Measurements from ENCODE around the gene DAD1. TPM values are rescaled to one million over a fixed set of nuclear protein-coding genes. Genes with fewer than 3 reads are reported as not detected.

The DAD1 gene
- total and polyA plus RNA-seq, 7 experiments from 2014 or later = 68.8 to 777 (median 123) TPM

GRCh38 chr14:22537436-22538310 lies 51.4 kb downstream of the DAD1 start:
- peaks cover 94 to 97% of the 10 kb centered on the region in 2 donors for H3K4me1 ChIP-seq (ENCODE audit: control insufficient read depth in 2 of 2, insufficient read depth in 2 of 2, low read length in 2 of 2)
- no peaks in the 10 kb centered on the region for H3K9me3 Mint-ChIP-seq
- peaks cover 17 to 85% (median 84%) of the 10 kb centered on the region in 3 experiments for H3K36me3 ChIP-seq (ENCODE audit: control insufficient read depth in 2 of 3, insufficient read depth in 3 of 3, low read length in 3 of 3)

GRCh38 chr14:22536853-22537338 lies 52.1 kb downstream of the DAD1 start:
- POLR2A ChIA-PET = interaction anchor here (0.6 to 12.9 kb wide), 13 partner anchors 8 to 813 kb away, joined by 3 to 458 read pairs (median 5); no protein-coding TSS in a partner anchor
- Histone ChIP-seq H3K27ac (ENCODE audit: low read depth, low read length) (peak overlapping the region; percentile 90), H3K36me3 (ENCODE audit: control insufficient read depth in 2 of 3, insufficient read depth in 3 of 3, low read length in 3 of 3) (peaks cover 21 to 85% (median 84%) of the 10 kb centered on the region in 3 experiments), H3K4me1 (ENCODE audit: control insufficient read depth in 2 of 2, insufficient read depth in 2 of 2, low read length in 2 of 2) (peaks cover 94 to 97% of the 10 kb centered on the region in 2 donors), H3K4me3 (ENCODE audit: low read length) (peak overlapping the region; percentile 46), H3K27me3 (ENCODE audit: control insufficient read depth in 2 of 2, insufficient read depth in 2 of 2, low read length in 2 of 2) (no peaks in the 10 kb centered on the region), H3K9me3 (ENCODE audit: control insufficient read depth in 2 of 3, low read length in 3 of 3) (no peaks in the 10 kb centered on the region)
- Mint-ChIP-seq H3K27me3 (no peaks in the 10 kb centered on the region), H3K27ac (peak overlapping the region; percentile 92 to 99 (median 94)), H3K4me1 (peaks cover 61 to 100% (median 97%) of the 10 kb centered on the region in 7 donors), H3K4me3 (peak overlapping the region; percentile 79 to 93 (median 87)), H3K9me3 (no peaks in the 10 kb centered on the region), H3K36me3 (peaks cover 22 to 92% (median 87%) of the 10 kb centered on the region in 5 donors)
- DNase-seq (peak in 2 of 9 donors; percentile 75 to 90), ATAC-seq (peak; percentile 88)
- CTCF ChIA-PET = interaction anchor here (0.7 to 2.7 kb wide), 6 partner anchors 8 to 813 kb away, joined by 3 to 12 read pairs (median 4); no protein-coding TSS in a partner anchor
- intact Hi-C loops (cut with micrococcal nuclease) = loop anchor here (1.0 to 2.0 kb wide), 9 partner anchors 8 to 33 kb away; no protein-coding TSS in a partner anchor

More at GRCh38 chr14:22537436-22538310, 51.4 kb downstream of the DAD1 start:
- CTCF ChIA-PET = interaction anchor here (0.7 to 2.7 kb wide), 11 partner anchors 9 to 814 kb away, joined by 3 to 12 read pairs (median 4); no protein-coding TSS in a partner anchor
- Mint-ChIP-seq H3K4me3 (peak overlapping the region; percentile 79 to 93 (median 87)), H3K27ac (peak overlapping the region; percentile 92 to 99 (median 94)), H3K4me1 (peaks cover 59 to 100% (median 97%) of the 10 kb centered on the region in 7 donors), H3K36me3 (peaks cover 26 to 93% (median 89%) of the 10 kb centered on the region in 5 donors), H3K27me3 (no peaks in the 10 kb centered on the region)
- ATAC-seq (no peak), DNase-seq (no peak)
- H3K27me3 ChIP-seq (ENCODE audit: control insufficient read depth in 2 of 2, insufficient read depth in 2 of 2, low read length in 2 of 2) = no peaks in the 10 kb centered on the region
- intact Hi-C loops (cut with micrococcal nuclease) = loop anchor here (1.0 to 2.0 kb wide), 9 partner anchors 8 to 33 kb away; no protein-coding TSS in a partner anchor
- peak overlapping the region; percentile 46 for H3K4me3 ChIP-seq (ENCODE audit: low read length)
- POLR2A ChIA-PET = interaction anchor here (0.5 to 12.9 kb wide), 15 partner anchors 9 to 770 kb away, joined by 3 to 458 read pairs (median 4); no protein-coding TSS in a partner anchor
- no peaks in the 10 kb centered on the region for H3K9me3 ChIP-seq (ENCODE audit: control insufficient read depth in 2 of 3, low read length in 3 of 3)
- peak overlapping the region; percentile 90 for H3K27ac ChIP-seq (ENCODE audit: low read depth, low read length)

- no peak for ATAC-seq
- ChIA-PET POLR2A (interaction anchor here (0.6 to 12.9 kb wide), 9 partner anchors 7 to 812 kb away, joined by 3 to 554 read pairs (median 182); no protein-coding TSS in a partner anchor), CTCF (interaction anchor here (0.5 to 2.7 kb wide), 4 partner anchors 7 to 1565 kb away, joined by 3 to 12 read pairs (median 4); no protein-coding TSS in a partner anchor)
- Mint-ChIP-seq H3K4me3 (peak overlapping the region; percentile 48 to 92 (median 80)), H3K36me3 (peaks cover 23 to 92% (median 85%) of the 10 kb centered on the region in 5 donors), H3K4me1 (peaks cover 69 to 100% (median 97%) of the 10 kb centered on the region in 7 donors), H3K9me3 (no peaks in the 10 kb centered on the region), H3K27ac (peak overlapping the region in 8 of 9 donors; percentile 16 to 99 (median 93)), H3K27me3 (no peaks in the 10 kb centered on the region)
- Histone ChIP-seq H3K4me3 (ENCODE audit: low read length) (peak overlapping the region; percentile 23), H3K27ac (ENCODE audit: low read depth, low read length) (peak overlapping the region; percentile 90), H3K27me3 (ENCODE audit: control insufficient read depth in 2 of 2, insufficient read depth in 2 of 2, low read length in 2 of 2) (no peaks in the 10 kb centered on the region), H3K9me3 (ENCODE audit: control insufficient read depth in 2 of 3, low read length in 3 of 3) (no peaks in the 10 kb centered on the region), H3K4me1 (ENCODE audit: control insufficient read depth in 2 of 2, insufficient read depth in 2 of 2, low read length in 2 of 2) (peaks cover 95 to 97% of the 10 kb centered on the region in 2 donors), H3K36me3 (ENCODE audit: control insufficient read depth in 2 of 3, insufficient read depth in 3 of 3, low read length in 3 of 3) (peaks cover 20 to 79% (median 77%) of the 10 kb centered on the region in 3 experiments)
- intact Hi-C loops (cut with micrococcal nuclease) = loop anchor here (2.0 kb wide), 2 partner anchors 15 kb away; no protein-coding TSS in a partner anchor
- no peak for DNase-seq
These were observed 53.1 kb downstream of the DAD1 start for GRCh38 chr14:22535916-22536315.

GRCh38 chr14:22535126-22535525 lies 53.9 kb downstream of the DAD1 start:
- no peaks in the 10 kb centered on the region for H3K9me3 Mint-ChIP-seq
- peak overlapping the region; percentile 74 to 92 (median 80) for H3K4me3 Mint-ChIP-seq
- ATAC-seq (no peak), DNase-seq (no peak)
- CTCF ChIA-PET = interaction anchor here (0.6 to 1.5 kb wide), 5 partner anchors 12 to 630 kb away, joined by 3 to 5 read pairs (median 3); no protein-coding TSS in a partner anchor
- peak overlapping the region; percentile 44 for H3K4me3 ChIP-seq (ENCODE audit: low read length)
- POLR2A ChIA-PET = interaction anchor here (0.5 to 12.3 kb wide), 8 partner anchors 7 to 488 kb away, joined by 3 to 554 read pairs (median 3); no protein-coding TSS in a partner anchor
- H3K27me3 Mint-ChIP-seq = no peaks in the 10 kb centered on the region
- peaks cover 16 to 73% (median 72%) of the 10 kb centered on the region in 3 experiments for H3K36me3 ChIP-seq (ENCODE audit: control insufficient read depth in 2 of 3, insufficient read depth in 3 of 3, low read length in 3 of 3)
- peaks cover 92 to 95% of the 10 kb centered on the region in 2 donors for H3K4me1 ChIP-seq (ENCODE audit: control insufficient read depth in 2 of 2, insufficient read depth in 2 of 2, low read length in 2 of 2)
- intact Hi-C loops (cut with micrococcal nuclease) = no loop called here
- H3K9me3 ChIP-seq (ENCODE audit: control insufficient read depth in 2 of 3, low read length in 3 of 3) = no peaks in the 10 kb centered on the region
- peak overlapping the region; percentile 87 to 99 (median 93) for H3K27ac Mint-ChIP-seq
- H3K36me3 Mint-ChIP-seq = peaks cover 21 to 91% (median 81%) of the 10 kb centered on the region in 5 donors
- H3K4me1 Mint-ChIP-seq = peaks cover 64 to 100% (median 95%) of the 10 kb centered on the region in 7 donors
- H3K27me3 ChIP-seq (ENCODE audit: control insufficient read depth in 2 of 2, insufficient read depth in 2 of 2, low read length in 2 of 2) = no peaks in the 10 kb centered on the region
- H3K27ac ChIP-seq (ENCODE audit: low read depth, low read length) = peak overlapping the region; percentile 90

GRCh38 chr14:22534547-22534946 lies 54.5 kb downstream of the DAD1 start:
- intact Hi-C loops (cut with micrococcal nuclease) = loop anchor here in 1 of 2 donors (5.0 kb wide), 1 partner anchor 412 kb away; no protein-coding TSS in a partner anchor
- ChIA-PET CTCF (interaction anchor here (0.6 to 1.5 kb wide), 7 partner anchors 11 to 629 kb away, joined by 3 to 5 read pairs (median 3); no protein-coding TSS in a partner anchor), POLR2A (interaction anchor here (0.6 to 12.3 kb wide), 10 partner anchors 8 to 800 kb away, joined by 3 to 554 read pairs (median 4); no protein-coding TSS in a partner anchor)
- ATAC-seq (no peak), DNase-seq (no peak)
- H3K27ac ChIP-seq (ENCODE audit: low read depth, low read length) = peak overlapping the region; percentile 90
- Mint-ChIP-seq H3K9me3 (no peaks in the 10 kb centered on the region), H3K4me3 (peak overlapping the region; percentile 74 to 92 (median 80)), H3K36me3 (peaks cover 27 to 91% (median 81%) of the 10 kb centered on the region in 5 donors), H3K27me3 (no peaks in the 10 kb centered on the region), H3K27ac (peak overlapping the region; percentile 87 to 99 (median 93)), H3K4me1 (peaks cover 70 to 100% (median 95%) of the 10 kb centered on the region in 7 donors)
- peaks cover 92 to 95% of the 10 kb centered on the region in 2 donors for H3K4me1 ChIP-seq (ENCODE audit: control insufficient read depth in 2 of 2, insufficient read depth in 2 of 2, low read length in 2 of 2)
- peak overlapping the region; percentile 44 for H3K4me3 ChIP-seq (ENCODE audit: low read length)
- H3K27me3 ChIP-seq (ENCODE audit: control insufficient read depth in 2 of 2, insufficient read depth in 2 of 2, low read length in 2 of 2) = no peaks in the 10 kb centered on the region
- no peaks in the 10 kb centered on the region for H3K9me3 ChIP-seq (ENCODE audit: control insufficient read depth in 2 of 3, low read length in 3 of 3)
- peaks cover 11 to 67% (median 66%) of the 10 kb centered on the region in 3 experiments for H3K36me3 ChIP-seq (ENCODE audit: control insufficient read depth in 2 of 3, insufficient read depth in 3 of 3, low read length in 3 of 3)
